Left ventricle myocardium superior (tissue), 1 donor: Measurements from ENCODE around the gene FBRSL1. TPM values are rescaled to one million over a fixed set of nuclear protein-coding genes. Genes with fewer than 3 reads are reported as not detected.

Source experiments
- ATAC-seq: fragments of 200-7000 bp; cut with Tn5 transposase; one replicate; pipeline ENCODE4 v1.9.1; 2020; ENCODE audit warnings: mild to moderate bottlenecking, moderate library complexity
- DNase-seq: peaks from one replicate; pipeline ENCODE4 v3.0.0-alpha.2; 2020
- intact Hi-C: fragments of 100-400 bp; cut with micrococcal nuclease; formaldehyde crosslinking; loops from one replicate; pipeline ENCODE4 v1.11.0; 2022
- total RNA-seq: library from RNA; stranded (reverse); fragmentation: NEBNext Ultra II Directional; extraction: Animal tissue kit (Norgen Biotek cat#: 25700); gene quantifications from one replicate; pipeline ENCODE4 v1.2.1, GENCODE V29; 2021
- donor health status: DM: no; HTN: yes; CAD: no; lungs with severe emphysema.

Gene FBRSL1
- total RNA-seq, 1 donor from 2014 or later: 68.0 TPM

GRCh38 chr12:132505852-132506219, 15.9 kb downstream of the FBRSL1 start:
- DNase-seq (no peak), ATAC-seq (no peak)
- intact Hi-C loops: no loop called here

GRCh38 chr12:132506328-132507160, 16.6 kb downstream of the FBRSL1 start:
- ATAC-seq (peak; percentile 89), DNase-seq (peak; percentile 94)
- intact Hi-C loops: no loop called here

GRCh38 chr12:132507161-132507538, 17.2 kb downstream of the FBRSL1 start:
- intact Hi-C loops: no loop called here
- ATAC-seq (no peak), DNase-seq (no peak)

- intact Hi-C loops: no loop called here
- ATAC-seq (no peak), DNase-seq (no peak)
Observed at GRCh38 chr12:132507656-132508490, 17.9 kb downstream of the FBRSL1 start.

GRCh38 chr12:132508491-132508740, 18.5 kb downstream of the FBRSL1 start:
- intact Hi-C loops: no loop called here
- no peak for ATAC-seq
- no peak for DNase-seq

- DNase-seq (no peak), ATAC-seq (no peak)
- intact Hi-C loops: no loop called here
Observed at GRCh38 chr12:132508860-132509732, 19.1 kb downstream of the FBRSL1 start.

- ATAC-seq: peak; percentile 5
- DNase-seq: peak; percentile 71
Observed at GRCh38 chr12:132510111-132510724, 20.3 kb downstream of the FBRSL1 start.

GRCh38 chr12:132510746-132511477, 21.0 kb downstream of the FBRSL1 start:
- intact Hi-C loops: no loop called here
- no peak for ATAC-seq
- no peak for DNase-seq

More at GRCh38 chr12:132510111-132510724, 20.3 kb downstream of the FBRSL1 start:
- intact Hi-C loops: no loop called here

- intact Hi-C loops: no loop called here
- no peak for DNase-seq
- no peak for ATAC-seq
Observed at GRCh38 chr12:132511516-132512196, 21.7 kb downstream of the FBRSL1 start.

- ATAC-seq: no peak
- intact Hi-C loops: no loop called here
Observed at GRCh38 chr12:132512197-132513069, 22.5 kb downstream of the FBRSL1 start.

GRCh38 chr12:132513070-132513398, 23.1 kb downstream of the FBRSL1 start:
- intact Hi-C loops: no loop called here
- ATAC-seq: no peak
- DNase-seq: no peak

More at GRCh38 chr12:132512197-132513069, 22.5 kb downstream of the FBRSL1 start:
- no peak for DNase-seq

GRCh38 chr12:132513458-132514135, 23.6 kb downstream of the FBRSL1 start:
- ATAC-seq: no peak
- intact Hi-C loops: no loop called here
- no peak for DNase-seq

- DNase-seq (no peak), ATAC-seq (peak; percentile 68)
- intact Hi-C loops: no loop called here
Observed at GRCh38 chr12:132514216-132514820, 24.4 kb downstream of the FBRSL1 start.

GRCh38 chr12:132514838-132515237, 24.9 kb downstream of the FBRSL1 start:
- DNase-seq: no peak
- intact Hi-C loops: no loop called here
- no peak for ATAC-seq

- intact Hi-C loops: no loop called here
- DNase-seq (no peak), ATAC-seq (no peak)
Observed at GRCh38 chr12:132516095-132517012, 26.4 kb downstream of the FBRSL1 start.
